ENCODE results near the gene SIGLEC1. TPM values are rescaled to one million over a fixed set of nuclear protein-coding genes. Genes with fewer than 3 reads are reported as not detected.

The SIGLEC1 gene
- total and polyA plus RNA-seq, 2 experiments from 2014 or later = not detected

DNA sequence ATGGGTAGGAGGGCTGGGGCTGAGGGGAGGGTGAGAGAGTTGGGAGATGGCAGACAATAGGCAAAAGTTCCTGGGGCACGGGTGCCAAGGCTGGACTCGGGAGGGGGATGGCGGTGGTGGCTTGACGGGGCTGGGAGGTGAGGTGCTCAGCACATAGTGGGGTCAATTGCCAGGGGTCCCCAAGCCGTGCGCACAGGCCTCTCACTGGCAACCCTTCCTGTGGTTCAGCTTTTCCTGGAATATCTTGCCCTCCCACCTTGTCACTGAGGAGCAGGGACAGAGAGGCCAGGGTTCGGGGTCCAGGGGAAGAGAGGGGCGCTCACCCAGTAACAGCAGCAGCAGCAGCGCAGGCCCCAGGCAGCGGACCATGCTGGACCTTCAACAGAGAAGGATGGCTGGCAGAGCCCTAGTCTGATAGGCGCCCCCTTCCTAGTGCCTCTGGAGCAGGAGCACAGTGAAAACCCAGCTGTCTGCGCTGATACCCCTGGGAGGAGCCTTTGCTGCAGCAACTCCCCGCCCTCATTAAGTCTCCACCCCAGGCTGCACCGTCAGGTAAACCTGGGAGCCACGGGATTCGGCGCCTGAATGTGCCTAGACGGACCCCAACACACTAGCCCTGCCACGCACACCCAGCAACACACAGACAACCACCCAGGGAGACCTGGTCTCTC, 49.2 kb downstream of the SIGLEC1 start, which contains the start of gene GFRA4:
Gene GFRA4, minus strand, starts transcription at position 369 of the 671 bp plus-strand sequence. Its CDS starts 0 bp downstream, at position 369.
- no peak within 1 kb of the TSS for H3K4me3 ChIP-seq
- TF ChIP-seq ZNF114 (CRISPR knock-in tag; IDR thresholded peaks at IDR 0.05) (no peak), CTCF (conservative IDR thresholded peaks at IDR 0.05; ENCODE audit: low read depth in 2 of 2) (peak in 1 of 2 experiments; percentile 35; a peak in 2 of 4 replicates)
- no peaks in the 10 kb centered on the region for H3K9me2 ChIP-seq (ENCODE audit: insufficient read depth)
- DNase-seq (ENCODE audit: low spot score) (peak; percentile 77), ATAC-seq (peak; percentile 79)
- H3K36me3 Mint-ChIP-seq (ENCODE audit: low read depth) = no peaks in the 10 kb centered on the region
- H4K20me1 ChIP-seq (replicated peaks; ENCODE audit: insufficient read depth) = no peaks in the 10 kb centered on the region
- H3K27me3 Mint-ChIP-seq (ENCODE audit: insufficient read depth, low read depth, poor library complexity) = peaks cover 43% of the 10 kb centered on the region
- no peak within 1 kb of the TSS for H3K27ac ChIP-seq (ENCODE audit: low read depth)
- no peak within 1 kb of the TSS for H3K4me2 ChIP-seq
- H3K27me3 ChIP-seq (ENCODE audit: insufficient read depth) = peaks cover 57% of the 10 kb centered on the region
- H3K36me3 ChIP-seq (ENCODE audit: insufficient read depth) = no peaks in the 10 kb centered on the region
- no peaks in the 10 kb centered on the region for H3K79me2 ChIP-seq (replicated peaks; ENCODE audit: insufficient read depth)
- H3K4me3 Mint-ChIP-seq = no peak within 1 kb of the TSS; the same call in 2 of the 3 replicates
- peaks cover 2% of the 10 kb centered on the region; the same call in 2 of the 3 replicates for H3K9me3 Mint-ChIP-seq
- no peak within 1 kb of the TSS for H3K27ac Mint-ChIP-seq
- no peak within 1 kb of the TSS for H2AFZ ChIP-seq
- H3K4me1 Mint-ChIP-seq = peaks cover 15% of the 10 kb centered on the region
- peaks cover 8% of the 10 kb centered on the region; the same call in 1 of the 2 replicates for H3K4me1 ChIP-seq (ENCODE audit: insufficient read depth)
- no peaks in the 10 kb centered on the region for H3F3A ChIP-seq (replicated peaks; ENCODE audit: low read depth)

Other genes with a start within 250 kb of the SIGLEC1 start
- gene ATRN, start 241.6 kb downstream of the SIGLEC1 start, total RNA-seq (2014; rRNA removed; shearing (Covaris generic)) = 14.7 and 18.3 TPM in 2 replicates
- gene ATRN, start 241.6 kb downstream of the SIGLEC1 start, polyA plus RNA-seq (2016; fragmentation: Nextera tagmentation; extraction: Ambion mirVana) = 2.0 and 2.2 TPM in 2 replicates
- gene GFRA4, start 49.2 kb downstream of the SIGLEC1 start, total RNA-seq (2014; rRNA removed; shearing (Covaris generic)) = not detected in 2 replicates
- 0.30 TPM in 1 of 2 replicates, not detected in the other for gene GFRA4, start 49.2 kb downstream of the SIGLEC1 start, polyA plus RNA-seq (2016; fragmentation: Nextera tagmentation; extraction: Ambion mirVana)
- gene ADAM33, start 30.6 kb downstream of the SIGLEC1 start, total RNA-seq (2014; rRNA removed; shearing (Covaris generic)) = 4.0 and 6.0 TPM in 2 replicates
- 2.4 and 2.8 TPM in 2 replicates for gene ADAM33, start 30.6 kb downstream of the SIGLEC1 start, polyA plus RNA-seq (2016; fragmentation: Nextera tagmentation; extraction: Ambion mirVana)
- gene HSPA12B, start 20.1 kb upstream of the SIGLEC1 start, total RNA-seq (2014; rRNA removed; shearing (Covaris generic)) = 6.4 and 6.5 TPM in 2 replicates
- 2.8 and 3.3 TPM in 2 replicates for gene HSPA12B, start 20.1 kb upstream of the SIGLEC1 start, polyA plus RNA-seq (2016; fragmentation: Nextera tagmentation; extraction: Ambion mirVana)
- 79.0 and 86.6 TPM in 2 replicates for gene ADISSP, start 55.2 kb upstream of the SIGLEC1 start, total RNA-seq (2014; rRNA removed; shearing (Covaris generic))
- gene ADISSP, start 55.2 kb upstream of the SIGLEC1 start, polyA plus RNA-seq (2016; fragmentation: Nextera tagmentation; extraction: Ambion mirVana) = 126 and 131 TPM in 2 replicates
- gene SPEF1, start 68.8 kb upstream of the SIGLEC1 start, total RNA-seq (2014; rRNA removed; shearing (Covaris generic)) = 0.69 and 1.3 TPM in 2 replicates
- gene SPEF1, start 68.8 kb upstream of the SIGLEC1 start, polyA plus RNA-seq (2016; fragmentation: Nextera tagmentation; extraction: Ambion mirVana) = 0.68 and 0.85 TPM in 2 replicates
- gene CENPB, start 74.1 kb upstream of the SIGLEC1 start, total RNA-seq (2014; rRNA removed; shearing (Covaris generic)) = 44.3 and 52.1 TPM in 2 replicates
- gene CENPB, start 74.1 kb upstream of the SIGLEC1 start, polyA plus RNA-seq (2016; fragmentation: Nextera tagmentation; extraction: Ambion mirVana) = 9.5 and 10.8 TPM in 2 replicates
- 19.9 and 33.0 TPM in 2 replicates for gene CDC25B, start 83.7 kb upstream of the SIGLEC1 start, total RNA-seq (2014; rRNA removed; shearing (Covaris generic))
- 9.8 and 10.5 TPM in 2 replicates for gene CDC25B, start 83.7 kb upstream of the SIGLEC1 start, polyA plus RNA-seq (2016; fragmentation: Nextera tagmentation; extraction: Ambion mirVana)
- 1.2 and 1.8 TPM in 2 replicates for gene AP5S1, start 107.9 kb upstream of the SIGLEC1 start, total RNA-seq (2014; rRNA removed; shearing (Covaris generic))
- gene AP5S1, start 107.9 kb upstream of the SIGLEC1 start, polyA plus RNA-seq (2016; fragmentation: Nextera tagmentation; extraction: Ambion mirVana) = 1.8 and 2.8 TPM in 2 replicates
- gene MAVS, start 134.2 kb upstream of the SIGLEC1 start, total RNA-seq (2014; rRNA removed; shearing (Covaris generic)) = 21.8 and 21.9 TPM in 2 replicates
- 4.4 and 5.2 TPM in 2 replicates for gene MAVS, start 134.2 kb upstream of the SIGLEC1 start, polyA plus RNA-seq (2016; fragmentation: Nextera tagmentation; extraction: Ambion mirVana)
- 63.4 and 72.0 TPM in 2 replicates for gene PANK2, start 176.8 kb upstream of the SIGLEC1 start, total RNA-seq (2014; rRNA removed; shearing (Covaris generic))
- 36.1 and 36.8 TPM in 2 replicates for gene PANK2, start 176.8 kb upstream of the SIGLEC1 start, polyA plus RNA-seq (2016; fragmentation: Nextera tagmentation; extraction: Ambion mirVana)